Mesenchymal stem cell (in vitro differentiated cells and primary cell): ENCODE measurements around the gene PSORS1C2. TPM values are rescaled to one million over a fixed set of nuclear protein-coding genes. Genes with fewer than 3 reads are reported as not detected.

Source experiments
- small RNA-seq: library from polyadenylated mRNA; stranded (forward); fragments of <200 nt; extraction: miRNeasy Mini kit (QIAGEN cat#:217004); gene quantifications from one replicate; pipeline ENCODE3, GENCODE V24; 2013; ENCODE audit warnings: low read depth

The PSORS1C2 gene

Small RNA genes within 50 kb of the gene (small RNA-seq; reads per million reads assigned to genes)
- gene POLR2LP1, result not detected
